HG03159 (cell line): ENCODE measurements around the gene SLC17A4.
"Not testable (repeated sequence)": the region's sequence is repeated elsewhere in the genome, so short reads cannot be mapped to it uniquely, and the experiment has no call there.

Experiments
- ATAC-seq: cut with Tn5 transposase; IDR thresholded peaks from one replicate; pipeline ENCODE4 v1.9.1; 2021; ENCODE audit warnings: mild to moderate bottlenecking, moderate library complexity; ENCODE audit not compliant: unreplicated experiment

The SLC17A4 gene

DNA sequence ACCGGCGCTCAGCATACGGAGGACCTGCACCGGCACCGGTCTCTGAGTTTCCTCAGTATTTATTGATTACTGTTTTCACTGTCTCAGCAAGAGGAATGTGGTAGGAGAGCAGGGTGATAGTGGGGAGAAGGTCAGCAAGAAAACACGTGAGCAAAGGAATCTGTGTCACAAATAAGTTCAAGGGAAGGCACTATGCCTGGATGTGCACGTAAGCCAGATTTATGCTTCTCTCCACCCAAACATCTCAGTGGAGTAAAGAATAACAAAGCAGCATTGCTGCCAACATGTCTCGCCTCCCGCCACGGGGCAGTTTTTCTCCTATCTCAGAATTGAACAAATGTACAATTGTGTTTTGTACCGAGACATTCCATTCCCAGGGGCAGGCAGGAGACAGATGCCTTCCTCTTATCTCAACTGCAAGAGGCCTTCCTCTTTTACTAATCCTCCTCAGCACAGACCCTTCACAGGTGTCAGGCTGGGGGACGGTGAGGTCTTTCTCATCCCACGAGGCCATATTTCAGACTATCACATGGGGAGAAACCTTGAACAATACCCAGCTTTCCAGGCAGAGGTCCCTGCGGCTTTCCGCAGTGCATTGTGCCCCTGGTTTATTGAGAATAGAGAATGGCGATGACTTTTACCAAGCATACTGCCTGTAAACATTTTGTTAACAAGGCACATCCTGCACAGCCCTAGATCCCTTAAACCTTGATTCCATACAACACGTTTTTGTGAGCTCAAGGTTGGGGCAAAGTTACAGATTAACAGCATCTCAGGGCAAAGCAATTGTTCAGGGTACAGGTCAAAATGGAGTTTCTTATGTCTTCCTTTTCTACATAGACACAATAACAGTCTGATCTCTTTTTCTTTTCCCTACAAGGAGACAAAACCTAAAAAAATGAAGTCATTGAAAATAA lies 5.7 kb upstream of the SLC17A4 start:
- ATAC-seq: not testable (repeated sequence)

DNA sequence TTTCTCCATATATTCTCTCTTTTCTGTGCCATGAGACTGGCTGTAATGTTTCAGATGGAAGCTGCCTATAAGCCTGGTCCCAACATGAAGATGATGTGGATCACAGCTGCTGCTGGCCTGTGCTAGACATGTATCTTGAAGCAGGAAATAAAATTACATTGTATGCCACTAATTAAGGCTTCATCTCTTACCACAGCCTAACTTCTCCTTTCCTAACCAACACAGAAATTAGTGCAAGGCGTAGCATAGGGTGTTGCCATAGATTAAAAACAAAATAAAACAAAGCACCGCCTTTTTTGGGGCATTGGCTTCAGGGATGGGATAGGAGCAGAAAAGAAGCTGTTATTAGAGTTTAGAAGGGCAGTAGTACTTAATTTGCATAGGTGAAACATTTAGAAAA lies 4.7 kb upstream of the SLC17A4 start:
- no peak for ATAC-seq

DNA sequence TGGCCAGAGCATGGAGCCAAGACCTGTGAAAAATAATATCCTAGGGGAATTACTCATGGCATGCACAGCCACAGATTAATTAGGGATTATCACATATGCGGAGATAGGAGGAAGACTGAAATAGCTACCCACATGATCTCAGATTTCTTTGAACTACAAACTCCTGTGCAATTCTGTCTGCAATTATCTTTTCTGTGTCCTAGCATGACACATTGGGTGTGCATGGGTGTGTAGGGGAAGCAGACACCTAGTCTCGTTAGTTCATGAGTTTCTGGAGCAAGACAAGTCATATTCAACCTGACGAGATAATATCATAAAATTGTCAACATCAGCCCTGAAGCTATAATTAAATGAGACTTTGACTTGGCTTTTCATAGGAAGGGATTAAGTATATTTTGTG lies 3.6 kb upstream of the SLC17A4 start:
- no peak for ATAC-seq

DNA sequence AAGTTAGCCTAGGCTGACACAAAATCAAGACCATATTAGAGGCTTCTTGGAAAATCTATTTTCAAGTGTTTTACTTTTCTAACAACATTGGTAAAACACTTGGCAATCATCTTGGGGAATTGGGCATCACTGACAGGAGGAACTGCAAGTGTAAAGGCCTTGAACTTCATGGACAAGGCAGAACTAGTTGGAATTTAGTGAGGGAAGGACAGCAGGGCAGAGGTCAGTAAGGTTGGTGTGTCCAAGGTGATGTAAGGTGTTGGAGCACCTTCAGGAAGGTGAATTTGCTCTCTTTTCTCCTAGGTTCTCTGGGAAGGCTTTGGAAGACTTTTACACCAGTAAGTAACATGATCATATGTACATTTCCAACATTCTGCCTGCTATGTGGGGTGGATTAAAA lies 1.5 kb upstream of the SLC17A4 start:
- no peak for ATAC-seq

DNA sequence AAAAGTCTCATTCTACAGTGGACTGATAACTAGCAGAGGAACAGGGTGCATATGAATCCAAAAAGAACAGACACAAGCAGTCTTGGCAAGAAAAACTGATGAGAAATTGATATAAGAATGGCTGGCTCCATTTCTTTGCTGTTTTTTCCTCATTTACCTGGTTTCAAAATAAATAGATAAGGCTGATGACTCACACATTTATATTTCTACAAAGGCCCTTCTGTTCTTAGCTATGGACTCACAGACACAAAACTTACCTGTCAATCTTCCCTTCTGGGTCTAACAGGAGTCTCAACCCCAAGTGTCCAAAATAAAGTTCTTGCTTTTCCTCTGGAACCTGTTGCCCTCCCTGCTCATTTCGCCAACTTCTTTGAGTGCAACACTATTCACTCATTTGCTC lies 941 bp downstream of the SLC17A4 start:
- ATAC-seq: no peak

DNA sequence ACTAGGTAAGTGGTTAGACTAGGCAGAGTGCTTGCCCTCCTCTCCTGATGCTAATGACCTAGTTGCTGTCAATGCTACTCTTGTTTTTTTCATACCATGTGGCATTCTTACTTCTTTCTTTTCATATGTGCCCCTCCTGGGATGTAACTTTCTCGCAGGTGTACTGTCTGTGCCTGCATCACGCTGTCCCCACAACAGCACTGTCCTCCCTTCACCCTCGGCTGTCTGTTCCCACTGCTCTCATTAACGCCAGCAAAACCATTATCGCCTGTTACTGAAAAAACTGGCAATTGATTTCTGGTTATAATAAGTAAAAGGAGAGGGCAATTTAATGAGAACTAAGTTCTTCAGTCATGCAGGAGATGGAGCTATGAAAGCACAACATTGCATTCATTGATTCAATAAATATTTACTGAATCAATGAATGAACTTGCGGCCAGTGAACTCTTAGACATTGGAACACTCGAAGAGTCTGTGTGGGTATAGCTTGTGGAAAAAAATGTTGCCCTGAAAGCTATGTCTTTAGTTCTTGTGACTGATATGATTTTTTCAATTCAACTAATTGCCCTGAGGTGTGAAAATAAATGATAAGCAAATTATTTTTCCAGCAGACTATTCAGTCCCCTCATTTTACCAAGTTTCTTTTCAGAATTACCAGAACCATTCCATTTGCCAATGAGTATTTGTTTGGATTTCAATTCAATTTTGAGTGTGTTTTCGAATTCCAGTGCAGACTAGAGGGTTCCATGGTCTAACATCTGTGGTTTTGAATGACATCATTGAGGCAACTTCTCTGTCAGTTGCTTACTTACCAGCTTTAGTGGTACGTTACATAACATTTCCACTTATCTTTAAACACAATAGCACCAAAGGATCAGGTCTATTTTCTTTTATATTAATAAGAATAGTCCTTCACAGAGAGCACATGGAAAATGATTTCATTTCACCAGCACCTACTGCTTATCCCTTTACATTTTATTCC lies 2.1 kb downstream of the SLC17A4 start:
- ATAC-seq: no peak

DNA sequence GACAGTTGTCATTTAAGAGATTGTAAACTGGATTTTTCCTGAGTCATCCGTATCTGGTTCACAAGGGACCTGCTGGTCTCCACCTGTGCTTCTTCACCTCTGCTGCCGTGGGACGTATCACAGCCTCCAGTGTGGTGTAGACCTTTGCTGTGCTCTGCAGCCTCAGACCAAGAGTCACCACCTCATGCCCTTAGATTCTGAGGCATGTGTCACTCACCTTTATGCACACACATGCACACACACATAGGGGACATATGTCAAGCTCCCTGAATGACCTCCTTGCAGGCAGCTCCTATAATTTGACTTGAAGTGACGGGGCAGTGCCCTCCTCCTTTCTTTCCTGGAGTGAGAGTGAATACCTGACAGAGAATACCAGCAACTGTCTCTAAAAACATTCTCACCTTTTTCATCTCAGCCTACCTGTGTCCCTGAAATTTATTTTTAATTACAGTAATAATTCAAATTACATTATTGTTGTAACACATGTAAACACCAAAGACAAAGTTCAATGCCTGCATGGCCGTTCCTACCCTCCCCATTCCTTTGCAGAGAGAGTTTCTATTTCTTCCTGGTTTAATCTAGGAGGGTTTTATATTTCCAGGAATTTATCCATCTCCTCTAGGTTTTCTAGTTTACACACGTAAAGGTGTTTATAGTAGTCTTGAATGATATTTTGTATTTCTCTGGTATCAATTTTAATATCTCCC lies 3.5 kb downstream of the SLC17A4 start:
- no peak for ATAC-seq

DNA sequence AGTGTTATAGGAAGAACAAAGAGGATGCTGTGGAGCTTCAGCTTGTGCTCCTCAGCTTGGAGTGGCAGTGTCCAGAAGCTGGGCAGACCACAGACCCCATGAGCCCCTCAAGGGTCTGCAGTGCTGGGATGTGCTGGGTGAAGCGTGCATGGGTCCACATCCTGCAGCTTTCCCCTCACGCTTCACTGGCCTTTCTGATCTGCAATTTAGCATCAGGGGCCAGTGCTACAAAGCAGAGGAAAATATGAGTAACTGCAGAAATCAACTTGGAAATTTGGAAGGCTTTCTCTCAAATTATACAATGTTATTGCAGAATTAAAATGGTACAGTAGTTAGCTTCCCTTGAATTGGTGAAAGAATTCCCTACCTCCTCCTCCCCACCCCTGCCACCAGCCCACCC lies 10.1 kb downstream of the SLC17A4 start:
- no peak for ATAC-seq

DNA sequence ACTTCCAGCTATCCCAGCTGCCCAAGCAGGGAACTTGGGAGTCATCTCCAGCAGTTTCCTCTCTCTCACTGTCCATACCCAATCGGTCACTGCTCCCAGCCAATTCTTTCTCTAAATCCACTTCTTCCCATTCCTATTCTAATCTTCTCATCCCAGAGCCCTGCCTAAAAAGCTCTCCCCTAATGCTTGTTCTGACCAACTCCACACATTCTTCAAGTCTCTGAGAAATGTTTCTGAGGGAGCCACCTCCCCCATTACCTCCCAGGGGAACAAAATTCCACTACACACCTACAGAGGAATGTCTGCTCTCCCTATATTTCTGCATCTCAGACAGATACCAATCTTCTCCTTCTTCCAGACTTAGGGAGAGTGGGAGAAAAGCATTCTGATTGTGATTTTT lies 14.0 kb downstream of the SLC17A4 start:
- no peak for ATAC-seq

DNA sequence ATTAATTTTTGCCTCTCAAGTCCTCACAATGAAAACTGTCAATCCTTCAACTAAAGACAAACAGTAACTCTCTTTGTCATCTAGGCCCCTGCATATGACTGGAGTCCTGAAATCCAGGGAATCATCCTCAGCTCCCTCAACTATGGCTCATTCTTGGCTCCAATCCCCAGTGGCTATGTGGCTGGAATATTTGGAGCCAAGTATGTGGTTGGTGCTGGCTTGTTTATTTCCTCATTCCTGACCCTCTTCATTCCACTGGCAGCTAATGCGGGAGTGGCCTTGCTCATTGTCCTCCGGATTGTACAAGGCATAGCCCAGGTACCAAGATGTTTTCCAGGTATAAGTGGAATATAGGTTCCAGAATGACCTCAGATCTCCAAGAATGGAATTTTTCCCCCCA lies 15.4 kb downstream of the SLC17A4 start:
- ATAC-seq: no peak

DNA sequence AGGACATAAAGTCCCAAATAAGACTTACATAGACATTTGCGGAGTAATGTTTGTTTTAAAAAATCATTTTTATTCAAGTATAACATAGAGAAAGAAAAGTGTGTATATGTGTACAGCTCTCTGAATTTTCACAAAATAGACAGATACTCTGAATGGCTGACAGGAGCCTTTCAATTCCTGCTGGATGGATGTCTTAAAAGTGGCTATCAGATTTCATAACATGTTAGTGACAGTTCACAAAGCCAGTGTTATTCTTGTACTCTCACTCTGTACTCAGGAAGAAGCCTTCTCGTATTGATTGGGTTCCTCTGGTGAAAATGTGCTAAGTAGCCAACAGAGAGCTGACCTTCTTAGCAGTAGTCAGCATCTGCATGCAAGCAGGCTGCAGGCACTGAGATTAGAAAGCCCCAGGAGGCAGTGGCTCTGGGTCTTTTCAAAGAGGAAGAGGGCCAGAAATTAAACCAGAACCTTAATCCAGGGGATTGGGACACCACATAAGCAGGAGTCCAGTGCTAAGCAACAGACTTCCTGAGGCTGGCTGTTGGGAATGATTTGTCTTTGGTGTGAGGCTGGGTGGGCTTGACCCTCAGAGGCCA lies 19.7 kb downstream of the SLC17A4 start:
- ATAC-seq: no peak

DNA sequence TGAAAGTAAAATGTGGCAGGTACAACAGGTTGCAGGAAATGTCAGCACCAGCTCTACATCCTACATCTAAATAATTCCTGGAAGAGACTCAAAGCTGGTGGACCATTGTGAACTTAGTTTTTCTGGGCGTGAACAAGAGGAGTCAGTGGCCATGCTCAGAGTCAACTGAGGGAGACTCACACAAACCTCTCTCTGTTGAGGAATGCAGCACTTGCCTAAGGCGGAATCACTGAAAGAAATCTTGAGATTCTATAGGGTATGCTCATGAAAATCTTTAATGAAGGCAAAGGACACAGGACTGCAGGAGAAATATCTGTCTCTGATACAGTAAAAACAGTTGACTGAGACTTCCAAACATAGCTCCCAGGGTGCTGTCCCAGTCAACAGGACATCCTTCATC lies 22.5 kb downstream of the SLC17A4 start:
- no peak for ATAC-seq

DNA sequence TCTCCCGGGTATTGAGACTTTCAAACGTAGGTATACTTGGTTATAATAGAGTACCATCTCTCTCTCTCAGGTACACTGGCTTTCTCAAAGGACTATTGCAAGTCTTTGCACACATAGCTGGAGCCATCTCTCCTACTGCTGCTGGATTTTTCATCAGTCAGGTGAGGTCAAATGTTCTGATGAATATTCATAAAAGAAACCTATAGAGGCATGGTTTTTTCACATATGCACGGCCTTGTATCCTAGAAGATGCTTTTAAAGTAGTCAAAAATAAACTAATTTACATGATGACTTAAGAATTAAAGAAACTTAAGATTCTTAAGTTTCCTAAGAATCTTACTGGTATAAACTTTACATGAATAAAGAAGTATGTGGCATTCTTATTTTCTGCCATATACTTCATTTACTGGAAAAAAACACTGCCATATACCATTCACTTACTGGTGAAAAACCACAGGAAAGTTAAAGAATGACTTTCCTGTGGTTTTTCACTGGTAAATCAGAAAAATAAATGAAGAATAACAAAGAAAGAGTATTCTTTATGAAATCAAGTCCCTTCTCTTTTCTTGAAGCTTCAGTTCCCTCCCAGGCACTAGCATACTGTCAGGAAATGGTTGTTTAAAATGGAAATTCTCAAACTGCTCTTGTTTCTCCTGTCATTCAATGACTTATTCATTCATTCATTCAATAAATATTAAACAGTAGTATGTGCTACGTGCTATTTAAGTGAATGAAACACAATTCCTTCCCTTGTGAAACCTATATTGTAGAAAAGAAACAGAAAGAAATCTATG lies 23.5 kb downstream of the SLC17A4 start:
- no peak for ATAC-seq

DNA sequence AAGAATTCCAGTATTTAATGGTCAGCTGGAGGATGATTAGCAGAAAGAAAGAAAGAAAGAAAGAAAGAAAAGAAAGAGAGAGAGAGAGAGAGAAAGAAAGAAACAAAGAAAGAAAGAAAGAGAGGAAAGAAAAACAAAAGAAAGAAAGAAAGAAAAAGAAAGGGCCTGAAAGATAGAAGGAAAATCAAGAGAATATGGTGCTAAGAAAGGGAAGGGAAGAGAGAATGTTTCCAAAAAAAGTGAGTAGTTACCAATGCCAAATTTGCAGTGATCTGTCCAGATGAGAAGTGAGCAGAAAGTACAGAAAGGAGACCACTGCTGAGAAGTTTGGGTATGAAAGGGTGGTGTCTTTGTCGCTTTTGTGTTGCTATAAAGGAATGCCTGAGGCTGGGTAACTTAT lies 26.6 kb downstream of the SLC17A4 start:
- ATAC-seq: no peak

DNA sequence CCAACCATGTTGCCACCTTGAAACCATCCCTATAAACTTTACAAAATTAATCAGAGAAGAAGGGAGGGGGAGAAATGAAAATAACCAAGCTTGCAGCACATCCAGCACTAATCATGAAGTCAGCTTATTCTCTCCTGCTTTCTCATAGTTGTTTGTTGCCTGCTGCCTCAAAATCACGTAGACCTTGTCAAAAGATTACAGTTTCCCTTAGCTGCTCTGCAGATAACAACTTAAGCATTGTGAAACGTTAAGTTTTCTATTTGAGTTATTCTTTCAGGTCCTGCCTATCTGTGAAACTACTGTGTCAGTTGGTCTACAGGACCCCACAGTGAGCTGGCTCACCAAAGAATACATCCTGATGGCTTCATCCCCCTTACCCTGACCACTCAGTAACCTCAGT lies 32.9 kb downstream of the SLC17A4 start:
- no peak for ATAC-seq

DNA sequence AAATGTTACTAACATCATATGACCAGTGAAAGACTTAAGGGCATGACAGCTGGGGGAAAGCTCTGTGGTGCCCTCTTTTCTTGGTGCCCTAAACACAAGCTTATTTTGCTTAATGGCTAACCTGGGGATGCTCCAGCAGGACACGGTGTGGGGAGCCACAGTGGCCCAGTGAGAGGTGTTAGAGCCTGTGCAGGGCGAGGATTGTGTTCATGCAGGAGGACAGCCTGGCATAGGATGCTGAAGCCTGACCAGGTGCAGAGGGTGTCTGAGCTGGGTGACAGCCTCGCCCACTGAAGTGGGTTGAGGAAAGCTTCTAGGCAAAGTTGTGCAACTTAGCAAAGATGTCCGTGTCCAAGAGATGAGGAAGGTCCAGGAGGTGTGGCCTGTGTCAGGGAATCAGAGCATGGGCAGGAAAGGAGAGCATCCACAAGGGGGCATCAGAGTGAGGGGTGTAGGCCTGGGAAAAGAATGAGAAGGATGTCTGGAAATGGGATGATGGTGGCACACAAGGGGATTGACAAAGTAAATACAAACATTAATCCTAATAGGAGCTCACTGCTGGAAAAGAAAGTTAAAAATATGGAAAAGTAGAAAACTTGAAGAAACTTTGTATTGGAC lies 33.9 kb downstream of the SLC17A4 start:
- no peak for ATAC-seq

DNA sequence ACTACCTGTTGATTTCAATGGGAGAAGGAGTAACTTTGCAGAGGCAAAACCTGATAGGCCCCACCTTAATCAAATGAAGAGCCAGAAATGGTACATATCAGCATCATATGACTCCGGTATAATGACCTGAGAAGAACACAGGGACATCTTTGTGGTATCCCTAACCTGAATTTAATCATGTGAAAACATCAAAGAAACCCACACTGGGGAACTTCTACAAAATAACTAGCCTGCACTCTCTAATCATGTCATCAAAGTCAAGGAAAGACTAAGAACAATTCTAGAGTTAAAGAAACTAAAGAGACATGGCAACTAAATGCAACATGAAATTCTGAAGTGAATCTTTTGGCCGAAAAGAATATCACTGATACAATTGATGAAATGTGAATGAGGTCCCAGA lies 34.9 kb downstream of the SLC17A4 start:
- no peak for ATAC-seq

DNA sequence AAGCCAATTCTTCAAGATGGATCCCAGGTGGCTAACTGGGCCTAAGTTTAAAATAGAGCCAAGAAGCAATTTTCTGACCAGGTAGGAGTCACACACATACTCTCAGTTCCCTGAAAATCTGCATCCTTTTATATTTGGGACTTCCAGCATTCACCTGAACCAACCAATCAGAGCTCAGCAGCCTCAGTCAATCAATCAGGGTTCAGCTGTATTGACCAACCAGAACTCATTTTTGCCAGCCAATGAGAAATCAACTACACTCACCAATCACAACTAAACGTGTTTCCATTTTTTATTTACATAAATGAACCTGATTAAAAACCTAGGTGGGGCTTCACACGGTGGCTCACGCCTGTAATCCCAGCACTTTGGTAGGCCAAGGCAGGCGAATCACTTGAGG lies 37.5 kb downstream of the SLC17A4 start:
- no peak for ATAC-seq

DNA sequence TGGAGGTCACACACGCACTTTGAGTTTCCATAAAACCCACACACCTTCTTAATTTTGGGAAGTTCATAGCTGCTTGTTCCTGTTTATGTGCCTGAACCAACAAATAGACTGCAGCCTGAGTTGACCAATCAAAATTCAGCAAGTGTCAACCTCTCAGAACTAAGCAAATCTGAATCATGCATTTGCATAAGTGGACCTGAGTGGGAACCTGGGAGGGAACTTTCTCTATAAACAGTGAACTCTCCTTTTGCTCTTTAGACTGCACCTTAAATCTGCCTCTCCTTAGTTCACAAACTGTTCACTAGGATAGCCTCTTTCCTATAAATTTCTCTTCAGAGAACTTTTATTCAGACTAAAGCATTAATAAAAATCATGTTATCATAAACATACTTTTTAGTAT lies 39.4 kb downstream of the SLC17A4 start:
- no peak for ATAC-seq

DNA sequence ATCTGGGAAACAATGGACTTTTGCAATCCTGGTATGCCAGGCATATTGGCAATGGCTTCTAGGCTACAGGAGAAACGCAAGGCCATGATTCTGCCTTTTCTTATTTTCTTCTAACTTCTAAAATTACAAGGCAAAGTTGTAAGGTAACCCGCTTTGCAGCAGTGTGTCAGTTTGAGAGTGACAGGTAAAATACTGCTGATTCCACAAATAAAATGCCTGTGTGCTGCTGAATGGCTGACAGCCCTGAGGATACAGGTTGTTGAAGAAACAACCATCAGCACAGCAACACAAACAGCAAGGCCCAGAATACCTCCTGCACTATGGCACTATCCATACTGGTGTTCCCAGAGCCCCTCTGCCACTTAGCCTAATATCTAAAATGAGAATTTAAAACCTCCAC lies 40.2 kb downstream of the SLC17A4 start:
- ATAC-seq: no peak
